Activated CD4-positive, alpha-beta T cell treated with anti-CD3 and anti-CD28 coated beads for 1 hour (primary cell): ENCODE data around the gene SREK1.
"Not testable (repeated sequence)": the region's sequence is repeated elsewhere in the genome, so short reads cannot be mapped to it uniquely, and the experiment has no call there.

Experiments used
- DNase-seq: peaks from one replicate; pipeline ENCODE4 v3.0.0-alpha.2; 2020

Gene SREK1

GRCh38 chr5:66169534-66169933 lies 25.4 kb downstream of the SREK1 start:
- DNase-seq: no peak

- DNase-seq: no peak
These were observed 26.3 kb downstream of the SREK1 start for GRCh38 chr5:66170195-66170919.

- DNase-seq: peak; percentile 19
These were observed 27.5 kb downstream of the SREK1 start for GRCh38 chr5:66171349-66172344.

GRCh38 chr5:66174338-66174737 lies 30.2 kb downstream of the SREK1 start:
- DNase-seq: no peak

- no peak for DNase-seq
These were observed 34.7 kb downstream of the SREK1 start for GRCh38 chr5:66178799-66179198.

- no peak for DNase-seq
These were observed 35.4 kb downstream of the SREK1 start for GRCh38 chr5:66179297-66180051.

GRCh38 chr5:66180282-66181155 lies 36.4 kb downstream of the SREK1 start:
- no peak for DNase-seq

GRCh38 chr5:66186108-66186507 lies 42.0 kb downstream of the SREK1 start:
- no peak for DNase-seq

GRCh38 chr5:66193419-66193818 lies 49.3 kb downstream of the SREK1 start:
- DNase-seq: no peak

GRCh38 chr5:66197764-66198405 lies 53.8 kb downstream of the SREK1 start:
- no peak for DNase-seq

DNA sequence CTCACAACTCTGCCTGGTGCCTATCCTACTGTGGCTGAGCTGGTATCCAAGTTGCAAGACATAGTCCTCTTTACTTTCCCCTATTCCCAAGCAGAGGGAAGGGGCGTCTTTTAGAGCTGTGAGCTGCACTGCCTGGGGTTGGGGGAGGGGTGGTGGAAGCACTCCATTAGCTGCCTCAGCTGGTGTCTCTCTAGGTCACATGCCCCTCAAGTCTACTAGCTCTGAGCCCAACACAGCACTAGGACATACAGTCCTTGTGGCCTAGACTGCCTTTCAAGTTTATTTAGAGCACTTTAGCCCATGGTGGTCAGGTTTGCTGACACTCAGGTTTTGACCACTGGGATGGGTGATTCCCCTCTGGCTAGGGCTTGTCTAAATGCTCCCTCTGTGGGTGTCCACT lies 54.7 kb downstream of the SREK1 start:
- no peak for DNase-seq

DNA sequence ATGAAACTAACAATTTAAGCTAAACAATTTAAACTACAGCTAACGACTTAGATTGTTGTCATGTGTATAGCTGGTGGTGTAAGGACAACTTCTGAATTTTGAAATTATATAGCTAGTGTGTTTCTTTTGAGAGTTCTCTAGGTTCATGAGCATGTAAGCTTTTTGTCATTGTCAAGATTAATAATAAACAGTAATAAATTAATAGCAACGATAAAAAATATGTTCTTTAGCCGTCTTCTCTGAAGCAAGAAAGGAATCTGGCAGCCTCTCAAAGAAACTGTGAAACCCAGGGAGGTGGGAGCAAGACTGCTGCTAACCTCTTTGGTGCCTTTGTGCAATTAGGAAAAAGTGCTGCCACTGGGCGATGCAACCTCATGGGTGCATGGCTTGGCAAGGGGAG lies 59.4 kb downstream of the SREK1 start:
- DNase-seq: no peak

GRCh38 chr5:66206465-66206864 lies 62.4 kb downstream of the SREK1 start:
- no peak for DNase-seq

DNA sequence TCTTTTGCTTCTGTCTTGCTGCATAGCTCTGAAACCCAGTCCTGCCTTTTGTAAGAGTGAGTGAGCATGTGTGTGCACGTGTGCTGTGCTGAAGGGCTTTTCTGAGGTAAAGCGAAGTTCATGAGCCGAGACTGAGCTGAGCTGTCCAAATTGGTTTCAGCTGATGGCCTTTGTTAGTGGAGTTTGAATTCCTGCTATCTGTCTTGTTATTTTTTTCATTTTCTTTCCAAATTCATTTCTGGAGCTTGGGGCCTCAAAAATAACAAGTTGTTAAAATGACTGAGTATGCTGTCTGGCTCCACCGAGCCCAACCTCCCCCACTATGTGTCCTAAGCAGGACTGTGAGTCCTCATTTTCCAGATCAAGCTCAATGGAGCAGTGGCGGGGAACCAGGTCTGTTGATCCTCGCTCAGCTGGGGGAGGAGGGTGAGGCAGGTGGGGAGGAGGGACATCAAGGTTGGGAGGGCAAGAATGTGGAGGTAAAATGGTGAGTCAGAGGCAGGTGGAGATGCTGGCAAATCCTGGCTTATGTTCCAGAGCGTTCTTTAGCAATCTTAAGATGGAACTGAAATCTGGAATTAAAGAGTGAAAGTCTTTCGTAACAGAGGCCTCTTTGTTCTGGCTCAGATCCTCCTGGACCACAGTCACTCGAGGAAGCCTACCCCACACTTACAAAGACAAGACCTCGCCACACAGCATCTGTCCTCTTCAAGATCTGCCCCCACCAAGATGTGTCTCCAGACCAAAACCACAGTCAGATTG lies 63.9 kb downstream of the SREK1 start:
- DNase-seq: no peak

GRCh38 chr5:66209350-66209749 lies 65.2 kb downstream of the SREK1 start:
- DNase-seq: no peak

GRCh38 chr5:66209794-66210193 lies 65.7 kb downstream of the SREK1 start:
- DNase-seq: no peak

GRCh38 chr5:66213533-66213932 lies 69.4 kb downstream of the SREK1 start:
- DNase-seq: no peak

DNA sequence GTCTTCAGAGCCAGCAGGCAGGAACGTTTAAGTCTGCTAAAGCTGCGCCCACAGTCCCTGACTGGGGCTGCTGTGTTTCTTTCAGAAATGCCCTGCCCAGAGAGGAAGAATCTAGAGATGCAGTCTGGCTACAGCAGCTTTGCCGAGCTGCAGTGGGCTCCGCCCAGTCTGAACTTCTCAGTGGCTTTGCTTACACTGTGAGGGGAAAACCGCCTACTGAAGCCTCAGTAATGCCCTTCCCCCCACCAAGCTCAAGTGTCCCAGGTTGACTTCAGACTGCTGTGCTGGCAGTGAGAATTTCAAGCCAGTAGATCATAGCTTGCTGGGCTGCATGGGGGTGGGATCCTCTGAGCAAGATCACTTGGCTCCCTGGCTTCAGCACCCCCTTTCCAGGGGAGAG lies 78.4 kb downstream of the SREK1 start:
- DNase-seq: no peak

DNA sequence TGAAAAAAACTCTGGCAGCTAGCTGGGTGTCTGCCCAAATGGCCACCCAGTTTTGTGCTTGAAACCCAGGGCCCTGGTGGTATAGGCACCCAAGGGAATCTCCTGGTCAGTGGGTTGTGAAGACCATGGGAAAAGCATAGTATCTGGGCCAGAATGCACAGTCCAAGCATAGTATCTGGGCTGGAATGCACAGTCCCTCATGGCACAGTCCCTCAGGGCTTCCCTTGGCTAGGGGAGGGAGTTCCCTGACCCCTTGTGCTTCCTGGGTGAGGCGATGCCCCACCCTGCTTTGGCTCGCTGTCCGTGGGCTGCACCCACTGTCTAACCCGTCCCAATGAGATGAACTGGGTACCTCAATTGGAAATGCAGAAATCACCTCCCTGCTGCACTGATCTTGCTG lies 78.8 kb downstream of the SREK1 start:
- not testable (repeated sequence) for DNase-seq

GRCh38 chr5:66223637-66224036 lies 79.5 kb downstream of the SREK1 start:
- no peak for DNase-seq

DNA sequence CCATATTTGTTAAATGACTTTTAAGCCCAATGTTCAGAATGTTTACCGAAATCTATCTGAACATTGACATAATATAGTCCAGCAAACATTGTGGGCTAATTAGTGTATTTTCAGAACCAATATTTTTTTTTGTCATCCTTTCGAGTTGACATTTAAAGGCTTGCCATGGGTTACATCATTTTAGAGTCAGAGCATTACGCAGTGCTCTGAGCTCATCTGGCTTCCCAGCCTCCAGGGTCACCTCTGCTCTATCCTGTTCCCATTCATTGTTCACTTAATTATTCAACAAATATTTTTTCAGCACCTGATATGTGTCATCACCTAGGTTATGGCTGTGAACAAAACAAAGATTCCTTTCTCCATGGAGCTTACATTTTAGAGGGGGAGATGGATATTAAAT lies 80.2 kb downstream of the SREK1 start:
- no peak for DNase-seq
